Stimulated activated CD8-positive, alpha-beta memory T cell treated with anti-CD3 and anti-CD28 coated beads, Interleukin-4, amount 100 ng/mL, for 4 hours (primary cell): ENCODE data around the gene GOLGA6A.
"Not testable (repeated sequence)": the region's sequence is repeated elsewhere in the genome, so short reads cannot be mapped to it uniquely, and the experiment has no call there.

Experiments
- DNase-seq, 2 donors: peaks; one replicate each; pipeline ENCODE4 v3.0.0-alpha.2; 2020; ENCODE audit warnings: low read depth in 2 of 2, low spot score in 1 of 2

The GOLGA6A gene

GRCh38 chr15:74053941-74054529, 28.3 kb downstream of the GOLGA6A start:
- peak; percentile 11 to 21 for DNase-seq

DNA sequence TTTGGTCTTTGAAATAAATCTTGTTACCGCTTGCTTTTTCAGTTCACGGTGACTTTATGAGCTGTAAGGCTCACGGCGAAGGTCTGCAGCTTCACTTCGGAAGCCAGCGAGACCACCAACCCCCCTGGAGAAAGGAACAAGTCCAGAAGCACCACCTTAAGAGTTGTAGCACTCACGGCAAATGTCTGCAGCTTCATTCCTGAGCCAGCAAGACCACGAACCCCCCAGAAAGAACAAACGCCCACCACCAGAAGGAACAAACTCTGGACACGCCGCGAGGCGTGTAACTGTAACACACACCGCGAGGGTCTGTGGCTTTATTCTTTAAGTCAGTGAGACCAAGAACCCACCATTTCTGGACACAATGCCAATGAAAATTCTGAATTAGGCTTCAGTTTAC, 28.8 kb downstream of the GOLGA6A start:
- no peak for DNase-seq

DNA sequence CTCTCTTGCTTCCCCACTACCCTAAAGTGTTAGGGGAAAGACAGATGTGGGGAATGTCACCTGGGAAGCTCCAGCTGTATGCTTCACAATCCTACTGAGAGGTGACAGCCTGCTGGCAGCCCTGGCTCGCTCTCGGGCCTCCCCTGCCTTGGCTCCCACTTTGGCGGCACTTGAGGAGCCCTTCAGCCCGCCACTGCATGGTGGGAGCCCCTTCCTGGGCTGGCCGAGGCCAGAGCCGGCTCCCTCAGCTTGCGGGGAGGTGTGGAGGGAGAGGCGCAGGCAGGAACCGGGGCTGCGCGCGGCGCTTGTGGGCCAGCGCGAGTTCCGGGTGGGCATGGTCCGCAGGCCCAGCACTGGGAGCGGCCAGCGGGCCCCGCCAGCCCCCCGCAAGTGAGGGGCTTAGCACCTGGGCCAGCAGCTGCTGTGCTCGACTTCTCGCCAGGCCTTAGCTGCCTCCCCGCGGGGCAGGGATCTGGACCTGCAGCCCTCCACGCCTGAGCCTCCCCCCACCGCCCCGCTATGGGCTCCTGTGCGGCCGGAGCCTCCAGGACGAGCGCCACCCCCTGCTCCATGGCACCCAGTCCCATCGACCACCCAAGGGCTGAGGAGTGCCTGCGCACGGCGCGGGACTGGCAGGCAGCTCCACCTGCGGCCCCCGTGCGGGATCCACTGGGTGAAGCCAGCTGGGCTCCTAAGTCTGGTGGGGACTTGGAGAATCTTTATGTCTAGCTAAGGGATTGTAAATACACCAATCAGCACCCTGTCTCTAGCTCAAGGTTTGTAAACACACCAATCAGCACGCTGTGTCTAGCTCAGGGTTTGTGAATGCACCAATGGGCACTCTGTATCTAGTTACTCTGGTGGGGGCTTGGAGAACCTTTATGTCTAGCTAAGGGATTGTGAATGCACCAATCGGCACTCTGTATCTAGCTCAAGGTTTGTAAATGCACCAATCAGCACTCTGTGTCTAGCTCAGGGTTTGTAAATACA, 29.8 kb downstream of the GOLGA6A start:
- DNase-seq: not testable (repeated sequence)

- no peak for DNase-seq
These were observed 31.7 kb downstream of the GOLGA6A start for GRCh38 chr15:74050556-74051234.

- no peak for DNase-seq
These were observed 32.2 kb downstream of the GOLGA6A start for GRCh38 chr15:74050127-74050526.

DNA sequence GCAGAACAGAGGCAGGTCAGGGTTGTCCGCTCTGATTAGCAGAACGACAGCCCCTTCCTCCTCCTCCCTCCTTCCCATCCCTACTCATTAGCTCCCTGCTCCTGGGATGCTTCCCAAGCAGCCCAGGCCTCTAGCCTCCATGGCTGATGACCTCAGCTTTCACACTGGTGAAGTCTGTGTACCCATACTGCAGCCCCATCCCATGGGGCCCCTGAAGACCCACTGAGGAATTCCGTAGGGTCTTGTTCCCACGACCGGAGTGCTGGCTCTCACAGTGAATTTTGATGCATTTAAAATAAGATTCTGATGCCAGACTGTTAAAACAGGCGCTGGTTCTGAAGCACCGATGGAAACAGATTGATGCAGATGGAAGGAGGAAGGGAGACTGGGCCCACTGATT, 36.1 kb downstream of the GOLGA6A start:
- DNase-seq: no peak

DNA sequence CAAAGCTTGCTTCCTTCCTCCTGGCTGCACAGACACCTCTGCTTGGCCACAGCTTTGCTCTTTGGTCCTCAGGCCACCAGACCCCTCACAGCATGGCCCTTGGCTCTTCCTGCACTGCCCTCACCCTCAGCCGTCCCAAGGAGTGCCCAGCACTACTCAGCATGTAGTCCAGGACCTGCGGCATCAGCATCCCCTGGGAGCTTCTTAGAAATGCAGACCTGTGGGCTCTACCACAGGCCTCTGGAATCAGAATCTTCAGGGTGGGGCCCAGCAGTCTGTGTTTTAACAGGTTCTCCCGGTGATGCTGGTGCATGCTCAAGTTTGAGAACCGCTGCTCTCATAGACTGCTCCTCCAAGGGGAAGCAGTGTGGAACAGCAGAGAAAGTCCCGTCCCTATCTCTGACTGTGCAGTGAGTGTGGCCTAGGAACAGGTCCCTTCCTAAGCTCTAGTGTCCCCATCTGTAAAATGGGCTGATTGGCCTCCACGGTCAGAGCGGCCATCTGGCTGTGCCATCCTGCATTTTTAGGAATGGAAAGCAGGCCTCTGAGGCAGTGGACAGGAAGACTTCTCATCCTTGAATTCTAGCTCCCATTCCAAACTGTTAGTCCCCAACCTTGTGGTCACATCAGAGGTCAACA, 36.6 kb downstream of the GOLGA6A start:
- DNase-seq: no peak

- DNase-seq: no peak
These were observed 37.2 kb downstream of the GOLGA6A start for GRCh38 chr15:74045184-74045583.

DNA sequence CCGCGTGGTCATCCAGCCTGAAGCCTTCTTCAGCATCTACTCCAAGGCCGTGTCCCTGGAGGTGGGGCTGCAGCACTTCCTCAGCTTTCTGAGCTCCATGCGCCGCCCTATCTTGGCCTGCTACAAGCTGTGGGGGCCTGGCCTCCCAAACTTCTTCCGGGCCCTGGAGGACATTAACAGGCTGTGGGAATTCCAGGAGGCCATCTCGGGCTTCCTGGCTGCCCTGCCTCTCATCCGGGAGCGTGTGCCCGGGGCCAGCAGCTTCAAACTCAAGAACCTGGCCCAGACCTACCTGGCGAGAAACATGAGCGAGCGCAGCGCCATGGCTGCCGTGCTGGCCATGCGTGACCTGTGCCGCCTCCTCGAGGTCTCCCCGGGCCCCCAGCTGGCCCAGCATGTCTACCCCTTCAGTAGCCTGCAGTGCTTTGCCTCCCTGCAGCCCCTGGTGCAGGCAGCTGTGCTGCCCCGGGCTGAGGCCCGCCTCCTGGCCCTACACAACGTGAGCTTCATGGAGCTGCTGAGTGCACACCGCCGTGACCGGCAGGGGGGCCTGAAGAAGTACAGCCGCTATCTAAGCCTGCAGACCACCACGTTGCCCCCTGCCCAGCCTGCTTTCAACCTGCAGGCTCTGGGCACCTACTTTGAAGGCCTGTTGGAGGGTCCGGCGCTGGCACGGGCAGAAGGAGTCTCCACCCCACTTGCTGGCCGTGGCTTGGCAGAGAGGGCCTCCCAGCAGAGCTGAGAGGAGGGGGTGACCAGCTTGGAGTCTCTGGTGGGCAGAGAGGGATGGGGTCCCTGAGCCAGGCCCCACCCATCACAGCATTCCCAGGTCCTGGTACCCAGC, 37.9 kb downstream of the GOLGA6A start:
- DNase-seq: no peak

DNA sequence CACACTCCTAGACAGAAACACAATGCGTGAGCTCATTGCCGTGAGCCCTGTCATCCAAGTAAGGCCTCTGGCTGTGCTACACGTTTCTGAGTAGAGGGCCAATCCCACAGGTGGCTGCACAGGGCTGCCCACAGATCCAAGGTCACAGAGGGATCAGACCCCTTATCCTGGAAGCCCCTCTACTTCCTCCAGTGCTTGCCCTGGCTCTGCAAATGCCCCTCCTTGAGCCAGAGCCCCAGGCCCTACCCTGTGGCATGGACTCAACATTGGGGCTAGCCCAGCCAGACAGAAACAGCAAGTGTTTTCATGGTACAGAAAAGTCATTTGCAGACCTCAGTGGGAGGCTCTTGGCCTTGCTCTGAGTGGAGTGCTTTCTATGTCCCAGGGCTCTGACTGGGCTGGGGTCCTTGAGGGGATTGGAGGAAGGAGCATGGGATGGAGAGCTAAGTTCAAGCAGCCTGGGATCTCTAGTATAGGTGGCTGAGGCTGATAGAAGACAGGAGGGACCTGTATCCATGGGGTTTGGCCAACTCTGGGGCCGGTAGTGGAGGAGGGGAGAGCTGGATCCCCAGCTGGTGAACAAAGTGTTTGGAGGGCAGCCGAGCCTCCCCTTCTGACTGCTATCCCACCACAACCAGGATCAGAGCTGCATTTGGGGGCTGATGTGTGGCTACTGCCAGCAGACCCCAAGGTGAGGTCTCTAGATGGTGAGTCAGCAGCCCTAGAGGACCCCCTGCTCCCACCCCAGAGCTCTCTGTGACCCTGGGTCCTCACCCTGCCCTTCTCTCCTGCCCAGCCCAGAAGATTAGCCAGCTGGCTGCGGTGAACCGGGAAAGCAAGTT, 38.7 kb downstream of the GOLGA6A start:
- no peak for DNase-seq

DNA sequence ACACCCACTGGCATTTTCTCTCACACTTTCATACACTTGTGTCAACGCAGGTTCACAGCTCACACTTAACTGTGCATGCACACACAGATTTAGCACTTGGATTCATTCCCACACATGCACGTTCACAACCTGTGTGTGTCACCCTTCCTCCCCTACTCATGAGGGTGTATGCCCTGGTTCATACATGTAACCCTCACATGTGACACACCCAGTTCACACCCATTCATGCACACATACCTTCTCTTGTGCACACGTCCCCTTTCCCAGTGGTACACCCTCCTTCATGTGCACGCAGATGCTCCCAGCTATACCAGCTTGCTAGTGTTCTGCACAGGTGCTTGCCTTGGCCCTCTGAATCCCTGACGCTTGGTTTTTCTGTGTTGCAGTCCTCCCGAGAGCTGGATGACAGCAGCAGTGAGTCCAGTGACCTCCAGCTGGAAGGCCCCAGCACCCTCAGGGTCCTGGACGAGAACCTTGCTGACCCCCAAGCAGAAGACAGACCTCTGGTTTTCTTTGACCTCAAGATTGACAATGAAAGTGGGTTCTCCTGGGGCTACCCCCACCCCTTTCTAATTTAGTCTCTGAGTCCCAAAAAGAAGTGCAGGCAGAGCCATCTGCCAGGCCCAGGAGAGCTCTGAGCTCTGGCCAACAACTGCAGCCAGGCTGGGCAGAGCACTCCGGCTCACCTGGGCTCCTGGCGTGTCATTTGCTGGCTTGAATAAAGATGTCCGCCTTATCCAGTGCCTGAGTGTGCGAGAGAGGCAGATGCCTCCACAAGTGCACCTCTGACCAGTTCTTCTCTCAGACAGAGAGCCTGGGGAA, 39.5 kb downstream of the GOLGA6A start:
- DNase-seq: no peak

DNA sequence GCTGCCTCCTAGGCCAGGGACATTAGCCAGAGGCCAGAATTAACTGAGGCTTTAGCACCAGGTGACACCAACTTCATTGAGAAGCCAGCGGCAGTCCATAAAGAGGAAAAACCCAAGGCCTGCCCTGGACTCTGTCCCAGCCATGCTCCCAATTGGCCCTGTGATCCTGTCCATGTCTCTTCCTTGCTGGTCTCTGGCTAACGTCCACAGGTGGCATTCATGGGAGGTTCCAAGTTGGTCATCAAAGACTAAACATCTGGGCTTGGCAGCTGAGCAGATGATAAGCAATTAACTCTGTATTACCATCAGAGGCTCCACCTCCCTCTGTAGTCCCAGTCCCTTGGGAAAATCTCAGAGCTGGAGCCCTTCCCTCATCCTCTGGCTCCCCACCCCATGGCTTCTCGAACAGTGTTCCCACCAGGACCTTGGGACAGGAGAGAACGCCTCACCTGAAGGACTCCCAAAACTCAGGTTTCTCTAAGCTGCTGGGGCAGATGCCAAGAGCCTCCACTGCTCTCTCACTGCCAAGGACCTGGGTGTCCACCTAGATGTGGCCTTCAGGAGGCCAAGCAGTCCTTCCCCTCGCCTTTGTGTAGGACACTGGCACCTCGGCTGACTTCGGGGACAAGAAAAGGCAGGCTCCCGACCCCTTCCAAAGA, 40.4 kb downstream of the GOLGA6A start:
- DNase-seq: no peak

- DNase-seq: no peak
These were observed 41.0 kb downstream of the GOLGA6A start for GRCh38 chr15:74041311-74041756.

GRCh38 chr15:74040109-74040850, 42.1 kb downstream of the GOLGA6A start:
- no peak for DNase-seq

GRCh38 chr15:74039656-74040010, 42.7 kb downstream of the GOLGA6A start:
- DNase-seq: no peak

- no peak for DNase-seq
These were observed 43.4 kb downstream of the GOLGA6A start for GRCh38 chr15:74038707-74039655.
